Duodenal mucosa (tissue), 2 donors: ENCODE results near the gene MRPL39.
A peak's percentile ranks its signal among the peaks of the same experiment; 100 is the strongest.

ENCODE experiments used
- H3K27ac ChIP-seq: one replicate; pipeline ENCODE4 v1.7.0; 2013; ENCODE audit warnings: low read depth, low read length
- H3K27me3 ChIP-seq, 2 donors: one replicate each; pipeline ENCODE4 v1.7.0; 2013; ENCODE audit warnings: low read length in 2 of 2, control low read depth in 1 of 2; ENCODE audit not compliant: insufficient read depth in 2 of 2, control insufficient read depth in 1 of 2
- H3K36me3 ChIP-seq, 2 donors: one replicate each; pipeline ENCODE4 v1.7.0; 2013; ENCODE audit warnings: low read length in 2 of 2, control low read depth in 1 of 2; ENCODE audit not compliant: insufficient read depth in 2 of 2, control insufficient read depth in 1 of 2
- H3K4me1 ChIP-seq, 2 donors: one replicate each; pipeline ENCODE4 v1.7.0; 2013; ENCODE audit warnings: low read length in 2 of 2, control low read depth in 1 of 2; ENCODE audit not compliant: insufficient read depth in 2 of 2, control insufficient read depth in 1 of 2
- H3K4me3 ChIP-seq, 2 donors: one replicate each; pipeline ENCODE4 v1.7.0; 2013; ENCODE audit warnings: low read length in 2 of 2, low read depth in 1 of 2
- H3K9ac ChIP-seq, 2 donors: one replicate each; pipeline ENCODE4 v1.7.0; 2013; ENCODE audit warnings: low read length in 2 of 2, low read depth in 1 of 2
- H3K9me3 ChIP-seq, 2 donors: one replicate each; pipeline ENCODE4 v1.7.0; 2013; ENCODE audit warnings: low read length in 2 of 2, control low read depth in 1 of 2; ENCODE audit not compliant: control insufficient read depth in 1 of 2

Gene MRPL39

DNA sequence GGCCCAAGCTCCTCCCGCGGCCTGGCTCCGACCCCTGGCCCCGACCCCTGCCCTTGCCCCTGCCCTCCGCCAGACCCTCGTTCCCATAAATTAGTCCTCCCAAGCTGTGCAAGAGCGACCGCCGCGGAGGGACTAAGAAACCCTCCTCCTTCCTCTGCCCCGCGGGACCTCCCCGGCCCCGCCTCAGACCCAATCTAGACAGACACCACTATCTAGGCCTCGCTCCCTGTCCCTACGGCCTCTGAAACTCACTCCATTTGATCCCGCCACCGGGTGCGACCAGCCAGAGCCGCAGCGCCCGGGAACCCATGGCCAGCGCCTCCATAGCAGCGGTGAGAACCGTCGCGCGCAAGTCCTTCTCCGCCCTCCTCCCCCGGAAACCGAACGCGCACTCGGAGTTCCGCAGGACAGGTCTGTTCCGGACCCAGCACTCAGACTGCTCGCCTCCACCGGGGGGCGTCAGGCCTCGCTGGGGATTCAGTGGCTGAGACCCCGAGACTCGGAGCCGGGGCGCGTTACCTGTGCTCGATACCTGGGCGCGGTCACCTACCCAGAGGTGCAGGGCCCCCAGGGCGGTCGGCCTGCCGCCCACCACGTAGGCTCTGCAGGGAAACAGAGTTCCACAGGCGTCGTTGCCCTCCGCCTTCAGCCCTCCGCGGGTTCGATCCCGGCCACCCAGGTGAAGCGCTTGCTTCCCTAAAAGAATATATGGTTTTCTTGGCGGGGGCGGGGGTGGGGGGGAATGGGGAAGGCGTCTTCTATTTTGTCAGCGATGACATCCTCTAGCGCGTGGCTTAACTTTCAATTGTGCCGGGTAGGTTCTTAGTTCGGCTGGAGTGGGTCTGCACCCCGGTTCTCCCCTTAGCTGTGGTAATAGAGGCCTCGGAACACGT lies at the start of gene MRPL39:
Gene MRPL39, minus strand, starts transcription at position 331 of the 893 bp plus-strand sequence. Its CDS starts 6 bp downstream, at position 325.
- Histone ChIP-seq H3K27me3 (no peaks in the 10 kb centered on the region), H3K4me1 (peaks cover 11 to 22% of the 10 kb centered on the region in 2 donors), H3K9ac (peak within 1 kb of the TSS; percentile 83 to 85), H3K36me3 (peaks cover 15 to 16% of the 10 kb centered on the region in 2 donors), H3K4me3 (peak within 1 kb of the TSS; percentile 82 to 96), H3K9me3 (no peaks in the 10 kb centered on the region), H3K27ac (peak within 1 kb of the TSS; percentile 76)

DNA sequence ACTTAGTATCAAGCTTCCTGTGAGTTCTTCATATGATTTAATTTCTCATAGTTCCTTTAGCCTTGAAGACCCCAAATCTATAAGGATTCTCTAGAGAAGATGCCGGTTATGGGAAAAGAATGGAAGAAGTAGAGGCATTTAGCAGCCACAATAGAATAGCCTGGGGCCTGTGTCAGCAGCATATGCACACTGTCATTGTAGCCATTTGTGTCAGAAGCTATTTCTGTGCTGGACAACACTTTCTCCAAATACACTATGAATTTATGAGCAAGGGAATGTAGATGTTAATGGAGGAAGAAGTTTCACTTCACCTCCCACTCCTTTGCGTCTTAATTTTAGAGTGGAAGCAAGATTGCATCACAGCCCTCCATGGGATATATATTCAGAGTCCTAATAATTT lies 49.1 kb upstream of the MRPL39 start:
- Histone ChIP-seq H3K4me1 (no peaks in the 10 kb centered on the region), H3K9ac (no peak overlapping the region), H3K4me3 (no peak overlapping the region), H3K9me3 (no peaks in the 10 kb centered on the region), H3K36me3 (no peaks in the 10 kb centered on the region), H3K27ac (no peak overlapping the region), H3K27me3 (no peaks in the 10 kb centered on the region)

DNA sequence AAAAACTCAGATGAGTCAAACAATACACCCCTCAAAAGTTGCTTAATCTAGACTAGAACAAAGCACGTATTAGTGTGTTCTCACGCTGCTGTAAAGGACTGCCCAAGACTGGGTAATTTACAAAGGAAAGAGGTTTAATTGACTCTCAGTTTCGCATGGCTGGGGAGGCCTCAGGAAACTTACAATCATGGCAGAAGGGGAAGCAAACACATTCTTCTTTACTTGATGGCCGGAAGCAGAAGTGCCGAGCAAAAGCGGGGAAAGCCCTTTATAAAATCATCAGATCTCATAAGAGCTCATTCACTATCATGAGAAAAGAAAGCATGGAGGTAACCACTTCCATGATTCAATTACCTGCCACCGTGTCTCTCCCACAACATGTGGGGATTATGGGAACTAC lies 41.9 kb upstream of the MRPL39 start:
- no peak overlapping the region for H3K9ac ChIP-seq
- no peaks in the 10 kb centered on the region for H3K27me3 ChIP-seq
- H3K9me3 ChIP-seq: no peaks in the 10 kb centered on the region
- H3K4me3 ChIP-seq: no peak overlapping the region
- H3K36me3 ChIP-seq: no peaks in the 10 kb centered on the region
- H3K4me1 ChIP-seq: no peaks in the 10 kb centered on the region
- H3K27ac ChIP-seq: no peak overlapping the region

DNA sequence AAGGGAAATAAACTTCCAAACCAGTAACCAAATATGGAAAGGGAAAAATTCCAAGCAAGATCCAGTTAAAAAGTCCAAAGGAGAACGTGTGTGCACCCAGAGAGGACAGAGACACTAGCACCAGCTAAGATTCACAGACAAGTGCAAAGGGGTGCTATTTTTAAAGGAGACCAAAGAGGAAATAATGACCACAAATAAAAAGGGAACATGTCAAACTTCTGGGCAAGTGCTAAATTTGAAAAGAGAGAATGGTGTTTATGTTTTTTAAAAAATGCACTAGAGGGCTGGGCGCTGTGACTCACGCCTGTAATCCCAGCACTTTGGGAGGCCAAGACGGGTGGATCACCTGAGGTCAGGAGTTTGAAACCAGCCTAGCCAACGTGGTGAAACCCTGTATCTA lies 40.4 kb upstream of the MRPL39 start:
- H3K27me3 ChIP-seq: no peaks in the 10 kb centered on the region
- H3K9me3 ChIP-seq: no peaks in the 10 kb centered on the region
- no peak overlapping the region for H3K27ac ChIP-seq

DNA sequence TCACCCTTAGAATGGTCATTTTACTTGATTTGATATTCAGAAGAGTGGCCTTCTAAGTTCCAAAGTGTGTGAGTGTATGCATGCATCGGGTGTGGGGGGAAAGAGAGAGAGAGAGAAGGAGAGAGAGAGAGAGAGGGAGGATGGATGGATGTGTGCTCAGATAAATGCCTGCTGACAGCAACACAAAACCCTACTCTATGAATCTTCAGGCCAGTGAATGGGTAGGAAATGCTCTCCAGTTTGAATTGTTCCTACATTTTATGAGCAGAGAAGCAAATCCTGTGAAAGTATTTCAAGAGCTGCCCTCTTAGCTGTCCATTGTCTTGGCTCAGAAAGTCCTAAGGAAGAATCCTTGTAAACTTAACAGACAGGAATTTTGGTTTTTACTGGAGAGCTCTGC lies 39.2 kb upstream of the MRPL39 start:
- Histone ChIP-seq H3K27me3 (no peaks in the 10 kb centered on the region), H3K9ac (no peak overlapping the region), H3K4me3 (no peak overlapping the region), H3K36me3 (no peaks in the 10 kb centered on the region), H3K9me3 (no peaks in the 10 kb centered on the region), H3K27ac (no peak overlapping the region), H3K4me1 (no peaks in the 10 kb centered on the region)

More for the DNA sequence above, 40.4 kb upstream of the MRPL39 start:
- no peaks in the 10 kb centered on the region for H3K36me3 ChIP-seq
- no peak overlapping the region for H3K9ac ChIP-seq
- no peak overlapping the region for H3K4me3 ChIP-seq
- no peaks in the 10 kb centered on the region for H3K4me1 ChIP-seq

DNA sequence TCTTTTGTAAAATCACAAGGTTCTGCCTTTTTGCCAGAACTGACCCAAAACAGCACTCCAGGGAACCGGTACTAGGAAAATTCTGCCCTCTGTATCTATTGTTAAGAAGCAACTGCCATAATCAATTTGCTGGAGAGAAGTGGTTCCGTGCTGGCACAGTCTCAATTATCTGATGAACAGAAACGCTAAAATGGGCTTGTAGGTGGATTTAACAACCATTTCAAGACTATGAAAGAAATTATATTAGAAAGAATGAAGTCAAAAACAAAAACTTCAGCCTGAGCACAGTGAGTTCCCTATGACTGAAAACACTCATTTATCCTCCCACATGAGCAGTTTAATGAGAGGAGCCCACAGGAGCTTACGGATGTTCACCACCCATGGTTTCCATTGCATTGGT lies 36.2 kb upstream of the MRPL39 start:
- H3K36me3 ChIP-seq: no peaks in the 10 kb centered on the region
- no peak overlapping the region for H3K4me3 ChIP-seq
- peaks cover 13 to 15% of the 10 kb centered on the region in 2 donors for H3K27me3 ChIP-seq
- H3K4me1 ChIP-seq: peaks cover 0 to 6% of the 10 kb centered on the region in 2 donors
- H3K9me3 ChIP-seq: no peaks in the 10 kb centered on the region
- H3K27ac ChIP-seq: no peak overlapping the region
- H3K9ac ChIP-seq: no peak overlapping the region

DNA sequence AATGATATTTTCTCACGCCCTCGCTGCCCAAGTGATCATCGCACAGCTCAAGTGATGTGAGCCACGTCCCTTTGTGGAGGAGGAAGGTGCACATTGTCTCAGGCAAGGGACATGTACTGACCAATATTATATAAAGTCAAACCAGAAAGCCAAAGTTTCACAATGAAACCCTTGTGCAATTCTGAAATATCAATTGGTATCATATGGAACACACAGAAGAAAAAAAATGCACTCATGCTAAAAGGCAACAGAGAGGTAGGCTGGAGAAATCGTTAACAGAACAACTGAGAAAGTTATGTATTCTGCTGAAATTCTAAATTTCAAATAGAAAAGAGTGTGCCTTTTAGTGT lies 33.6 kb upstream of the MRPL39 start:
- peak overlapping the region in 1 of 2 donors; percentile 25 for H3K9ac ChIP-seq

DNA sequence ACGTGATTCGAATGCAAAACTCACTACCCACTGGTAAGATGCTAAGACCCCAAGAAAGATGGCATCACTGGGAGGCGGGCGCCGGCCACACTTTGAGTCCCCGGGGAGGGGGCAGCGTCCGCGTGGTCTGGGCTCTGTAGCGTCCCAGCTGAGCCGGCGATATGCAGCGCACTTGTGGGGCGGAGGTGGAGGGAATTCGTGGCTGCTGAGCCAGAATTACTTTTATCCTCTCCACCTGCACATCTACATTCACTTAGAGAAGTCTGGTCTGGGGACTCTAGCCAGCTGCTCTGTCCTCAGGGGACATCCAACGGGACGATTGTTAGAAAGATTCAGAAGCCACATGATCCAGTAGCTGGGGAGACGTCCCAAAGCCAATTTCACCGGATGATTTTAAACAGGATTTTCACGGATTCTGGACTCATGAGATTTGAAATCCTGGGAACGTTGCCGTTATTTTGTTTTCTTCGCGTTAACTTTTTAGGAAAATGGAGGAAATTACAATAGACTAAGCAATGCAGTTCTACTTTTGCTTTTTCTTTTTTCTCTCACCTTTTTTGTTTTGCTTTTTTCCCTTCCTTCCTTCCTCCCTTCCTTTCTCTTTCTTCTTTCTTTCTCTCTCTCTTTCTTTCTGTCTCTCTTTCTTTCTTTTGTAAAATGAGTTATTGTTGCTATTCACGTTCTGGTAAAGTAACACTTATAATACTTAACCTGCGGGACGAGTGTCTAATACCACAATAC lies 33.1 kb upstream of the MRPL39 start:
- Histone ChIP-seq H3K9me3 (no peaks in the 10 kb centered on the region), H3K9ac (peak overlapping the region in 1 of 2 donors; percentile 25), H3K27ac (no peak overlapping the region), H3K27me3 (peaks cover 16 to 25% of the 10 kb centered on the region in 2 donors), H3K4me3 (peak overlapping the region; percentile 58 to 66), H3K36me3 (no peaks in the 10 kb centered on the region), H3K4me1 (peaks cover 0 to 6% of the 10 kb centered on the region in 2 donors)

More for the DNA sequence above, 33.6 kb upstream of the MRPL39 start:
- Histone ChIP-seq H3K4me1 (peaks cover 0 to 6% of the 10 kb centered on the region in 2 donors), H3K36me3 (no peaks in the 10 kb centered on the region), H3K27me3 (peaks cover 16 to 25% of the 10 kb centered on the region in 2 donors), H3K9me3 (no peaks in the 10 kb centered on the region), H3K4me3 (peak overlapping the region in 1 of 2 donors; percentile 58), H3K27ac (no peak overlapping the region)

DNA sequence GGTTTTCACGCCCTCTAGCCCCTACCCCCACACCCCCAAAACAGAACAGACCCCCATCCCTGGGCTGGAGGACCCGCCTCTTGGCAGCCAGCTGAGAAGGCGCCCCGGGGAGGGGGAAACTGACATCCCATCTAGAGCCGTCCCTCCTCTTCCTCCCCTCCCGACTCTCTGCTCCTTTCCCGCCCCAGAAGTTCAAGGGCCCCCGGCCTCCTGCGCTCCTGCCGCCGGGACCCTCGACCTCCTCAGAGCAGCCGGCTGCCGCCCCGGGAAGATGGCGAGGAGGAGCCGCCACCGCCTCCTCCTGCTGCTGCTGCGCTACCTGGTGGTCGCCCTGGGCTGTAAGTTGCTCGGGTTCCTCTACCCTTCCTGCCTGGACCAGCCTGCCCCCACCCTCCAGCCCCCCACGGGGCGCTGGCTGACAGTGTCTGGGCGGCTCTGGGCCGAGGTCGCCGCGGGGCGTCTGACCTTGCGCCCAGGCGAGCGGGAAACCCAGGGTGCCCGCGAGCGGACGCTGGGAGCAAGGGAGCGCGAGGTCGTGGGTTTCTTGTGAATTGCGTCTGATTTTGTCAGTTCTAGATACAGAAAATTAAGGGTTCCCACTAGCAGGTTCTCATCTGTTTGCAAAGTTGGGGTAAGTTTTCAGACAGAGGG lies 32.4 kb upstream of the MRPL39 start:
- Histone ChIP-seq H3K9me3 (no peaks in the 10 kb centered on the region), H3K4me1 (peaks cover 0 to 6% of the 10 kb centered on the region in 2 donors), H3K36me3 (no peaks in the 10 kb centered on the region), H3K4me3 (peak overlapping the region; percentile 58 to 66), H3K27ac (peak overlapping the region; percentile 32), H3K27me3 (peaks cover 16 to 25% of the 10 kb centered on the region in 2 donors), H3K9ac (peak overlapping the region in 1 of 2 donors; percentile 25)
